Thymus (tissue), 2 donors: ENCODE data around the gene MSL1. TPM values are rescaled to one million over a fixed set of nuclear protein-coding genes. Genes with fewer than 3 reads are reported as not detected.

Source experiments
- polyA plus RNA-seq: library from polyadenylated mRNA; stranded (reverse); fragments of 200-250 nt; gene quantifications from one replicate; pipeline ENCODE4 v1.2.3, GENCODE V29; 2013
- total RNA-seq: library from RNA; stranded (reverse); fragments of 120-200 nt; gene quantifications from one replicate; pipeline ENCODE4 v1.2.4, GENCODE V29; 2013
- donor health status: healthy.

The MSL1 gene
- total and polyA plus RNA-seq, 2 donors: 77.7 to 126 TPM

Other genes starting within 250 kb of the MSL1 start
- 13.2 TPM for gene GSDMB, start 203.3 kb upstream of the MSL1 start, total RNA-seq
- gene GSDMB, start 203.3 kb upstream of the MSL1 start, polyA plus RNA-seq: 122 TPM
- gene ORMDL3, start 194.4 kb upstream of the MSL1 start, total RNA-seq: 170 TPM
- 67.6 TPM for gene ORMDL3, start 194.4 kb upstream of the MSL1 start, polyA plus RNA-seq
- not detected for gene LRRC3C, start 194.2 kb upstream of the MSL1 start, total RNA-seq
- 0.05 TPM for gene LRRC3C, start 194.2 kb upstream of the MSL1 start, polyA plus RNA-seq
- gene GSDMA, start 159.0 kb upstream of the MSL1 start, total RNA-seq: 0.57 TPM
- 1.7 TPM for gene GSDMA, start 159.0 kb upstream of the MSL1 start, polyA plus RNA-seq
- 71.8 TPM for gene PSMD3, start 141.2 kb upstream of the MSL1 start, total RNA-seq
- gene PSMD3, start 141.2 kb upstream of the MSL1 start, polyA plus RNA-seq: 48.1 TPM
- gene CSF3, start 106.5 kb upstream of the MSL1 start, total RNA-seq: 0.09 TPM
- 1.3 TPM for gene CSF3, start 106.5 kb upstream of the MSL1 start, polyA plus RNA-seq
- gene MED24, start 67.6 kb upstream of the MSL1 start, total RNA-seq: 22.2 TPM
- gene MED24, start 67.6 kb upstream of the MSL1 start, polyA plus RNA-seq: 49.5 TPM
- 9.9 TPM for gene THRA, start 59.0 kb upstream of the MSL1 start, total RNA-seq
- 14.3 TPM for gene THRA, start 59.0 kb upstream of the MSL1 start, polyA plus RNA-seq
- 0.85 TPM for gene NR1D1, start 21.4 kb upstream of the MSL1 start, total RNA-seq
- 3.2 TPM for gene NR1D1, start 21.4 kb upstream of the MSL1 start, polyA plus RNA-seq
- 24.4 TPM for gene CASC3, start 18.6 kb downstream of the MSL1 start, total RNA-seq
- gene CASC3, start 18.6 kb downstream of the MSL1 start, polyA plus RNA-seq: 38.3 TPM
- gene RAPGEFL1, start 55.5 kb downstream of the MSL1 start, total RNA-seq: 0.99 TPM
- gene RAPGEFL1, start 55.5 kb downstream of the MSL1 start, polyA plus RNA-seq: 17.4 TPM
- 2.9 TPM for gene WIPF2, start 97.3 kb downstream of the MSL1 start, total RNA-seq
- 9.9 TPM for gene WIPF2, start 97.3 kb downstream of the MSL1 start, polyA plus RNA-seq
- 24.5 TPM for gene CDC6, start 165.9 kb downstream of the MSL1 start, total RNA-seq
- 1.3 TPM for gene CDC6, start 165.9 kb downstream of the MSL1 start, polyA plus RNA-seq
- 5.8 TPM for gene RARA, start 187.2 kb downstream of the MSL1 start, total RNA-seq
- 17.1 TPM for gene RARA, start 187.2 kb downstream of the MSL1 start, polyA plus RNA-seq
- gene GJD3, start 242.8 kb downstream of the MSL1 start, total RNA-seq: 0.66 TPM
- 0.34 TPM for gene GJD3, start 242.8 kb downstream of the MSL1 start, polyA plus RNA-seq